Cardiac muscle cell (in vitro differentiated cells and primary cell): ENCODE results near the gene CSNK1D. TPM values are rescaled to one million over a fixed set of nuclear protein-coding genes. Genes with fewer than 3 reads are reported as not detected.
"Not testable (repeated sequence)": the region's sequence is repeated elsewhere in the genome, so short reads cannot be mapped to it uniquely, and the experiment has no call there.

ENCODE experiments used
- DNase-seq, 2 donors: peaks; one replicate each; pipeline versions ENCODE4 v3.0.0 to v3.0.0-alpha.2; 2010 to 2017; ENCODE audit warnings: low read depth in 1 of 2, low spot score in 1 of 2
- H3K27ac ChIP-seq: fragments of 200-600 bp; sonication (generic); 2 replicates; pipeline ENCODE4 v1.5.1; 2016
- H3K27me3 ChIP-seq: fragments of 200-600 bp; sonication (generic); 2 replicates; pipeline ENCODE4 v1.6.0; 2016; ENCODE audit warnings: control low read depth
- H3K36me3 ChIP-seq: fragments of 200-600 bp; sonication (generic); 2 replicates; pipeline ENCODE4 v1.5.1; 2016; ENCODE audit warnings: control low read depth
- H3K4me1 ChIP-seq: fragments of 200-600 bp; sonication (generic); 2 replicates; pipeline ENCODE4 v1.8.1; 2017; ENCODE audit warnings: low read depth, mild to moderate bottlenecking, mixed run types
- H3K4me3 ChIP-seq: fragments of 200-600 bp; sonication (generic); 2 replicates; pipeline ENCODE4 v1.5.1; 2016; ENCODE audit warnings: mild to moderate bottlenecking
- H3K9me3 ChIP-seq: fragments of 200-600 bp; sonication (generic); 2 replicates; pipeline ENCODE4 v1.5.1; 2017; ENCODE audit warnings: low read depth, mild to moderate bottlenecking, control low read depth
- polyA plus RNA-seq: library from polyadenylated mRNA; unstranded; fragments of >200 nt; fragmentation: Nextera tagmentation; extraction: Ambion mirVana; gene quantifications from 2 replicates; pipeline ENCODE4 v1.2.1, GENCODE V29; 2016
- total RNA-seq: library from RNA; depleted of rRNA; stranded (reverse); fragments of >200 nt; gene quantifications from 2 replicates; pipeline ENCODE4 v1.2.3, GENCODE V29; 2016
- TF ChIP-seq, protein P1 (sequence below): IDR thresholded peaks from 2 replicates; pipeline ENCODE4 v1.5.1; 2012; ENCODE audit warnings: low read depth, mild to moderate bottlenecking, low read length

CSNK1D gene
- total and polyA plus RNA-seq, 2 experiments from 2014 or later = 53.1 to 106 TPM

DNA sequence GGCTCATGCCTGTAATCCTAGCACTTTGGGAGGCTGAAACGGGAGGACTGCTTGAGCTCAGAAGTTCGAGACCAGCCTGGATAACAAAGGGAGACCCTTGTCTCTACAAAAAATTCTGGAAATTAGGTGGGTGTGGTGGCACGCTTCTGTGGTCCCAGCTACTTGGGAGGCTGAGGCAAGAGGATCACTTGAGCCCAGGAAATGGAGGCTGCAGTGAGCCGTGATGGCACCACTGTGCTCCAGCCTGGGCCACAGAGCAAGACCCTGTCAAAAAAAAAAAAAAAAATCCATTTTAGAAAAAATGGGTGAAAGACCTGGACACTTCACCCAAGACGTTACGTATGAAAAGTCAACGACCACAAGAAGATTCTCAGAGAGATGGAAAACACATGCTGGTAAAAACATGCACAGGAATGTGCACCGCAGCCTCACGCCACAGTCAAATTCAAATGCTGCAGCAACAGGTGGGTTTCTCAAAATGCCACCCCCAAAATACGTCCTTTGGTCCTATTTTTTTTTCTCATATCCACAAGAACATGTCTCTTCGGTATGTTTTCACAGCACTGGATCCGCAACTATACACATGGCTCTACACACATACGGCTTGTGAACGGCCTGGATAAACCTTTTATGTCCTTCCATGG, 17.1 kb downstream of the CSNK1D start:
- H3K27me3 ChIP-seq = no peaks in the 10 kb centered on the region
- no peak overlapping the region for H3K27ac ChIP-seq
- no peaks in the 10 kb centered on the region for H3K9me3 ChIP-seq
- H3K4me1 ChIP-seq = no peaks in the 10 kb centered on the region
- TF ChIP-seq, protein P1, sequence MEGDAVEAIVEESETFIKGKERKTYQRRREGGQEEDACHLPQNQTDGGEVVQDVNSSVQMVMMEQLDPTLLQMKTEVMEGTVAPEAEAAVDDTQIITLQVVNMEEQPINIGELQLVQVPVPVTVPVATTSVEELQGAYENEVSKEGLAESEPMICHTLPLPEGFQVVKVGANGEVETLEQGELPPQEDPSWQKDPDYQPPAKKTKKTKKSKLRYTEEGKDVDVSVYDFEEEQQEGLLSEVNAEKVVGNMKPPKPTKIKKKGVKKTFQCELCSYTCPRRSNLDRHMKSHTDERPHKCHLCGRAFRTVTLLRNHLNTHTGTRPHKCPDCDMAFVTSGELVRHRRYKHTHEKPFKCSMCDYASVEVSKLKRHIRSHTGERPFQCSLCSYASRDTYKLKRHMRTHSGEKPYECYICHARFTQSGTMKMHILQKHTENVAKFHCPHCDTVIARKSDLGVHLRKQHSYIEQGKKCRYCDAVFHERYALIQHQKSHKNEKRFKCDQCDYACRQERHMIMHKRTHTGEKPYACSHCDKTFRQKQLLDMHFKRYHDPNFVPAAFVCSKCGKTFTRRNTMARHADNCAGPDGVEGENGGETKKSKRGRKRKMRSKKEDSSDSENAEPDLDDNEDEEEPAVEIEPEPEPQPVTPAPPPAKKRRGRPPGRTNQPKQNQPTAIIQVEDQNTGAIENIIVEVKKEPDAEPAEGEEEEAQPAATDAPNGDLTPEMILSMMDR = no peak
- H3K36me3 ChIP-seq = peaks cover 58% of the 10 kb centered on the region
- no peak overlapping the region for H3K4me3 ChIP-seq
- no peak for DNase-seq

- TF ChIP-seq, protein P1 = no peak
- no peak for DNase-seq
- Histone ChIP-seq H3K27me3 (no peaks in the 10 kb centered on the region), H3K27ac (no peak overlapping the region), H3K9me3 (no peaks in the 10 kb centered on the region), H3K4me3 (no peak overlapping the region), H3K4me1 (no peaks in the 10 kb centered on the region), H3K36me3 (peaks cover 63% of the 10 kb centered on the region)
Measured at GRCh38 chr17:82255402-82255972, 18.0 kb downstream of the CSNK1D start.

GRCh38 chr17:82254746-82255145, 18.8 kb downstream of the CSNK1D start:
- not testable (repeated sequence) for H3K27me3 ChIP-seq, H3K9me3 ChIP-seq, H3K27ac ChIP-seq, H3K4me3 ChIP-seq, H3K4me1 ChIP-seq, DNase-seq
- peaks cover 66% of the 10 kb centered on the region for H3K36me3 ChIP-seq

- not testable (repeated sequence) for H3K27me3 ChIP-seq, H3K4me1 ChIP-seq, H3K9me3 ChIP-seq, DNase-seq, H3K27ac ChIP-seq, H3K4me3 ChIP-seq
- H3K36me3 ChIP-seq = peaks cover 66% of the 10 kb centered on the region
Measured at GRCh38 chr17:82254096-82254495, 19.4 kb downstream of the CSNK1D start.

GRCh38 chr17:82253179-82253544, 20.3 kb downstream of the CSNK1D start:
- Histone ChIP-seq H3K9me3 (no peaks in the 10 kb centered on the region), H3K4me3 (no peak overlapping the region), H3K36me3 (peaks cover 69% of the 10 kb centered on the region), H3K27ac (no peak overlapping the region), H3K4me1 (no peaks in the 10 kb centered on the region), H3K27me3 (no peaks in the 10 kb centered on the region)
- TF ChIP-seq, protein P1 = no peak
- no peak for DNase-seq

GRCh38 chr17:82252511-82253178, 20.9 kb downstream of the CSNK1D start:
- TF ChIP-seq, protein P1 = no peak
- Histone ChIP-seq H3K4me3 (no peak overlapping the region), H3K27me3 (no peaks in the 10 kb centered on the region), H3K27ac (no peak overlapping the region), H3K36me3 (peaks cover 74% of the 10 kb centered on the region), H3K4me1 (no peaks in the 10 kb centered on the region), H3K9me3 (no peaks in the 10 kb centered on the region)
- DNase-seq = no peak
